Measurements from ENCODE around the gene BABAM1. TPM values are rescaled to one million over a fixed set of nuclear protein-coding genes. Genes with fewer than 3 reads are reported as not detected.
"Not testable (repeated sequence)": the region's sequence is repeated elsewhere in the genome, so short reads cannot be mapped to it uniquely, and the experiment has no call there.

The BABAM1 gene
- total RNA-seq, 8 experiments from 2014 or later: 50.6 to 91.4 (median 64.5) TPM

GRCh38 chr19:17286263-17286662 is 19.0 kb downstream of the BABAM1 start:
- H3K4me1 ChIP-seq (replicated peaks in 1 of 2): peaks cover 0 to 14% of the 10 kb centered on the region in 2 donors
- no peak overlapping the region for H3K27ac ChIP-seq
- ATAC-seq (replicated peaks in 6 of 8): no peak
- 81 to 89% (median 86%) methylated on average over 1 to 5 of the region's 11 CpGs; no CpG with 5 or more reads in 7 of the 10 experiments for WGBS, 10 experiments
- H3K4me3 ChIP-seq: no peak overlapping the region
- in situ Hi-C loops (cut with MboI; ENCODE audit: low pct_unique_long_range_greater_than_20kb in 2 of 9, low sequenced_read_pairs in 9 of 9, unreplicated experiment in 9 of 9): loop anchor here in 8 of 9 experiments (10.0 to 25.0 kb wide), 3 partner anchors 211 to 224 kb away; partner anchors contain the start of genes HAUS8 (in 1 of the 8) and MYO9B (in 1 of the 8)

GRCh38 chr19:17286752-17287151 is 19.5 kb downstream of the BABAM1 start:
- H3K4me1 ChIP-seq (replicated peaks in 1 of 2): peaks cover 0 to 11% of the 10 kb centered on the region in 2 donors
- in situ Hi-C loops (cut with MboI; ENCODE audit: low pct_unique_long_range_greater_than_20kb in 2 of 9, low sequenced_read_pairs in 9 of 9, unreplicated experiment in 9 of 9): loop anchor here in 8 of 9 experiments (10.0 to 25.0 kb wide), 3 partner anchors 212 to 224 kb away; partner anchors contain the start of genes HAUS8 (in 1 of the 8) and MYO9B (in 1 of the 8)
- H3K27ac ChIP-seq: no peak overlapping the region
- 33 to 100% (median 80%) methylated on average over 1 to 6 of the region's 9 CpGs; no CpG with 5 or more reads in 2 of the 10 experiments for WGBS, 10 experiments
- H3K4me3 ChIP-seq: no peak overlapping the region
- ATAC-seq (replicated peaks in 6 of 8): no peak

GRCh38 chr19:17289489-17289888 is 22.2 kb downstream of the BABAM1 start:
- Histone ChIP-seq H3K4me1 (replicated peaks in 1 of 2) (peaks cover 0 to 3% of the 10 kb centered on the region in 2 donors), H3K27ac (no peak overlapping the region), H3K4me3 (no peak overlapping the region)
- ATAC-seq (replicated peaks in 6 of 8): peak in 5 of 8 experiments; percentile 9 to 40 (median 27)
- in situ Hi-C loops (cut with MboI; ENCODE audit: low pct_unique_long_range_greater_than_20kb in 2 of 9, low sequenced_read_pairs in 9 of 9, unreplicated experiment in 9 of 9): loop anchor here in 8 of 9 experiments (10.0 to 25.0 kb wide), 3 partner anchors 215 to 227 kb away; partner anchors contain the start of genes HAUS8 (in 1 of the 8) and MYO9B (in 1 of the 8)
- 0 to 41% (median 33%) methylated on average over 1 to 5 of the region's 22 CpGs; no CpG with 5 or more reads in 5 of the 10 experiments for WGBS, 10 experiments

GRCh38 chr19:17292301-17293074 is 25.2 kb downstream of the BABAM1 start:
- ATAC-seq (replicated peaks in 6 of 8): peak; percentile 88 to 97 (median 92)
- WGBS, 10 experiments: 0 to 30% (median 8%) methylated on average over 1 to 16 of the region's 46 CpGs; no CpG with 5 or more reads in 5 of the 10 experiments
- in situ Hi-C loops (cut with MboI; ENCODE audit: low pct_unique_long_range_greater_than_20kb in 2 of 9, low sequenced_read_pairs in 9 of 9, unreplicated experiment in 9 of 9): loop anchor here in 5 of 9 experiments (25.0 kb wide), 1 partner anchor 230 kb away; no protein-coding TSS in a partner anchor
- peaks cover 0 to 3% of the 10 kb centered on the region in 2 donors for H3K4me1 ChIP-seq (replicated peaks in 1 of 2)
- H3K27ac ChIP-seq: peak overlapping the region; percentile 35 to 50
- peak overlapping the region; percentile 10 to 36 (median 35) for H3K4me3 ChIP-seq

- H3K4me1 ChIP-seq (replicated peaks in 1 of 2): peaks cover 0 to 3% of the 10 kb centered on the region in 2 donors
- 60 to 100% (median 100%) methylated on average over 1 to 10 of the region's 14 CpGs; no CpG with 5 or more reads in 1 of the 10 experiments for WGBS, 10 experiments
- ATAC-seq (replicated peaks in 6 of 8): no peak
- no peak overlapping the region for H3K4me3 ChIP-seq
- no peak overlapping the region for H3K27ac ChIP-seq
- in situ Hi-C loops (cut with MboI; ENCODE audit: low pct_unique_long_range_greater_than_20kb in 2 of 9, low sequenced_read_pairs in 9 of 9, unreplicated experiment in 9 of 9): loop anchor here in 5 of 9 experiments (25.0 kb wide), 1 partner anchor 231 kb away; no protein-coding TSS in a partner anchor
Observed at GRCh38 chr19:17293605-17294004, 26.4 kb downstream of the BABAM1 start.

GRCh38 chr19:17294051-17294891 is 27.0 kb downstream of the BABAM1 start:
- no peak for ATAC-seq (replicated peaks in 6 of 8)
- in situ Hi-C loops (cut with MboI; ENCODE audit: low pct_unique_long_range_greater_than_20kb in 2 of 9, low sequenced_read_pairs in 9 of 9, unreplicated experiment in 9 of 9): loop anchor here in 5 of 9 experiments (25.0 kb wide), 1 partner anchor 232 kb away; no protein-coding TSS in a partner anchor
- 0 to 100% (median 93%) methylated on average over 1 to 15 of the region's 48 CpGs; no CpG with 5 or more reads in 3 of the 10 experiments for WGBS, 10 experiments
- no peak overlapping the region for H3K4me3 ChIP-seq
- H3K4me1 ChIP-seq (replicated peaks in 1 of 2): peaks cover 0 to 3% of the 10 kb centered on the region in 2 donors
- no peak overlapping the region for H3K27ac ChIP-seq

GRCh38 chr19:17295551-17295950 is 28.3 kb downstream of the BABAM1 start:
- not testable (repeated sequence) for ATAC-seq (replicated peaks in 6 of 8); H3K4me3 ChIP-seq; H3K27ac ChIP-seq; H3K4me1 ChIP-seq (replicated peaks in 1 of 2)
- in situ Hi-C loops (cut with MboI; ENCODE audit: low pct_unique_long_range_greater_than_20kb in 2 of 9, low sequenced_read_pairs in 9 of 9, unreplicated experiment in 9 of 9): loop anchor here in 5 of 9 experiments (25.0 kb wide), 1 partner anchor 233 kb away; no protein-coding TSS in a partner anchor
- WGBS, 10 experiments: 82 to 100% (median 97%) methylated on average over 2 to 6 of the region's 6 CpGs; no CpG with 5 or more reads in 6 of the 10 experiments

GRCh38 chr19:17296273-17296672 is 29.0 kb downstream of the BABAM1 start:
- Histone ChIP-seq H3K4me3 (no peak overlapping the region), H3K27ac (no peak overlapping the region), H3K4me1 (replicated peaks in 1 of 2) (no peaks in the 10 kb centered on the region)
- in situ Hi-C loops (cut with MboI; ENCODE audit: low pct_unique_long_range_greater_than_20kb in 2 of 9, low sequenced_read_pairs in 9 of 9, unreplicated experiment in 9 of 9): loop anchor here in 5 of 9 experiments (25.0 kb wide), 1 partner anchor 234 kb away; no protein-coding TSS in a partner anchor
- no peak for ATAC-seq (replicated peaks in 6 of 8)
- WGBS, 10 experiments: 72 to 100% (median 92%) methylated on average over 1 to 4 of the region's 4 CpGs; no CpG with 5 or more reads in 3 of the 10 experiments

- in situ Hi-C loops (cut with MboI; ENCODE audit: low pct_unique_long_range_greater_than_20kb in 2 of 9, low sequenced_read_pairs in 9 of 9, unreplicated experiment in 9 of 9): loop anchor here in 5 of 9 experiments (25.0 kb wide), 1 partner anchor 235 kb away; no protein-coding TSS in a partner anchor
- 80 to 100% (median 96%) methylated on average over 1 to 6 of the region's 6 CpGs; no CpG with 5 or more reads in 2 of the 10 experiments for WGBS, 10 experiments
Observed at GRCh38 chr19:17296976-17297375, 29.7 kb downstream of the BABAM1 start.

GRCh38 chr19:17300992-17301619 is 33.9 kb downstream of the BABAM1 start:
- ATAC-seq (replicated peaks in 6 of 8): no peak
- H3K4me3 ChIP-seq: no peak overlapping the region
- peaks cover 3% of the 10 kb centered on the region in 2 donors for H3K4me1 ChIP-seq (replicated peaks in 1 of 2)
- no peak overlapping the region for H3K27ac ChIP-seq
- 90 to 100% (median 100%) methylated on average over 1 to 5 of the region's 51 CpGs; no CpG with 5 or more reads in 7 of the 10 experiments for WGBS, 10 experiments
- in situ Hi-C loops (cut with MboI; ENCODE audit: low pct_unique_long_range_greater_than_20kb in 2 of 9, low sequenced_read_pairs in 9 of 9, unreplicated experiment in 9 of 9): no loop called here

More at GRCh38 chr19:17296976-17297375, 29.7 kb downstream of the BABAM1 start:
- no peak for ATAC-seq (replicated peaks in 6 of 8)
- Histone ChIP-seq H3K27ac (no peak overlapping the region), H3K4me3 (no peak overlapping the region), H3K4me1 (replicated peaks in 1 of 2) (no peaks in the 10 kb centered on the region)

- Histone ChIP-seq H3K4me3 (peak overlapping the region; percentile 61 to 86 (median 66)), H3K27ac (peak overlapping the region; percentile 25 to 69), H3K4me1 (replicated peaks in 1 of 2) (peaks cover 3% of the 10 kb centered on the region in 2 donors)
- ATAC-seq (replicated peaks in 6 of 8): peak in 5 of 8 experiments; percentile 3 to 18 (median 10)
- 20 to 22% methylated on average over 3 to 7 of the region's 29 CpGs; no CpG with 5 or more reads in 8 of the 10 experiments for WGBS, 10 experiments
- in situ Hi-C loops (cut with MboI; ENCODE audit: low pct_unique_long_range_greater_than_20kb in 2 of 9, low sequenced_read_pairs in 9 of 9, unreplicated experiment in 9 of 9): no loop called here
Observed at GRCh38 chr19:17302391-17303166, 35.3 kb downstream of the BABAM1 start.
